GM23338 (cell line): ENCODE measurements around the gene PRKAG1.

Source experiments
- POLR2AphosphoS5 ChIP-seq: IDR thresholded peaks from 2 replicates; pipeline ENCODE4 v1.6.1; 2016; ENCODE audit warnings: antibody characterized with exemption, low read depth
- TF ChIP-seq, protein P1 (sequence below), 2 experiments: fragments of 200-600 bp in 1 of 2; sonication (generic) in 1 of 2; conservative IDR thresholded peaks; 2 replicates each; pipeline versions ENCODE4 v1.5.1 to v1.6.1; 2016 to 2017; ENCODE audit warnings: antibody characterized with exemption in 2 of 2, low read depth in 2 of 2, mild to moderate bottlenecking in 2 of 2, moderate library complexity in 1 of 2

DNA sequence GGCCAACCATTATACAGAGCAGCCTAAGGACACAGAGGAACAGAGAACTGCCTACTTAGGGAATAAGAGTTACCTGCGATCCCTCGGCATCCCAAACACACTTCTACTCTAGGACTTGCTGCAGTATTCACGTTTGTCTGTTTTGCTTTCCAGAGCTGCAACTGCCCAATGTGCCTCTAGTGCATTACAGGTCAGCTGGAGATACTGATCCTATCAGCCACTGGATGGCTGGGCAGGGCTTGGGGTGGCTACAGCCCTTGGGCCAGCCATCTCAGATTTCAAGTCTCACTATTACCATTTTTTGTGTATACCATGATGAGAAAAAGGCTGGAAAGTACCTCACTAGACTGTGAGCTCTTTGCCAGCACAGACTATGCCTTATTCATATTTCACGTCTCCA lies 65.9 kb downstream of the PRKAG1 start:
- no peak for TF ChIP-seq POLR2AphosphoS5
- TF ChIP-seq, protein P1, sequence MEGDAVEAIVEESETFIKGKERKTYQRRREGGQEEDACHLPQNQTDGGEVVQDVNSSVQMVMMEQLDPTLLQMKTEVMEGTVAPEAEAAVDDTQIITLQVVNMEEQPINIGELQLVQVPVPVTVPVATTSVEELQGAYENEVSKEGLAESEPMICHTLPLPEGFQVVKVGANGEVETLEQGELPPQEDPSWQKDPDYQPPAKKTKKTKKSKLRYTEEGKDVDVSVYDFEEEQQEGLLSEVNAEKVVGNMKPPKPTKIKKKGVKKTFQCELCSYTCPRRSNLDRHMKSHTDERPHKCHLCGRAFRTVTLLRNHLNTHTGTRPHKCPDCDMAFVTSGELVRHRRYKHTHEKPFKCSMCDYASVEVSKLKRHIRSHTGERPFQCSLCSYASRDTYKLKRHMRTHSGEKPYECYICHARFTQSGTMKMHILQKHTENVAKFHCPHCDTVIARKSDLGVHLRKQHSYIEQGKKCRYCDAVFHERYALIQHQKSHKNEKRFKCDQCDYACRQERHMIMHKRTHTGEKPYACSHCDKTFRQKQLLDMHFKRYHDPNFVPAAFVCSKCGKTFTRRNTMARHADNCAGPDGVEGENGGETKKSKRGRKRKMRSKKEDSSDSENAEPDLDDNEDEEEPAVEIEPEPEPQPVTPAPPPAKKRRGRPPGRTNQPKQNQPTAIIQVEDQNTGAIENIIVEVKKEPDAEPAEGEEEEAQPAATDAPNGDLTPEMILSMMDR (conservative IDR thresholded peaks at IDR 0.05; ENCODE audit: low read depth in 2 of 2), result no peak
